Mesothelial cell of epicardium (in vitro differentiated cells): Measurements from ENCODE around the gene EFCAB6. TPM values are rescaled to one million over a fixed set of nuclear protein-coding genes. Genes with fewer than 3 reads are reported as not detected.
A peak's percentile ranks its signal among the peaks of the same experiment; 100 is the strongest.

ENCODE experiments used
- DNase-seq, 2 experiments: peaks; one replicate each; pipeline ENCODE4 v3.0.0; 2021; ENCODE audit warnings: low spot score in 2 of 2; ENCODE audit not compliant: unreplicated experiment in 2 of 2
- H3K27ac Mint-ChIP-seq: 2 replicates; pipeline ENCODE4 v1.8.0; 2021; ENCODE audit warnings: mixed read lengths
- H3K27me3 Mint-ChIP-seq: 2 replicates; pipeline ENCODE4 v1.8.0; 2021; ENCODE audit warnings: low read depth, mixed read lengths
- H3K36me3 Mint-ChIP-seq: 2 replicates; pipeline ENCODE4 v1.8.0; 2021; ENCODE audit warnings: mixed read lengths
- H3K4me1 Mint-ChIP-seq: 2 replicates; pipeline ENCODE4 v1.8.0; 2021; ENCODE audit warnings: mixed read lengths
- H3K4me3 Mint-ChIP-seq: 2 replicates; pipeline ENCODE4 v1.8.0; 2021; ENCODE audit warnings: mild to moderate bottlenecking, moderate library complexity, mixed read lengths
- H3K9me3 Mint-ChIP-seq: 2 replicates; pipeline ENCODE4 v1.8.0; 2021; ENCODE audit warnings: mixed read lengths
- CTCF ChIP-seq: fragments of 200-600 bp; sonication (generic); IDR thresholded peaks from one replicate; pipeline ENCODE4 v1.5.0; 2021; ENCODE audit warnings: antibody characterized with exemption; ENCODE audit not compliant: unreplicated experiment
- total RNA-seq: library from RNA; stranded (reverse); gene quantifications from 3 replicates; pipeline ENCODE4 v1.2.1, GENCODE V29; 2021

The EFCAB6 gene
- total RNA-seq, 1 donor from 2014 or later, result 2.6 TPM

- H3K36me3 Mint-ChIP-seq, result no peaks in the 10 kb centered on the region
- H3K27me3 Mint-ChIP-seq, result peaks cover 33% of the 10 kb centered on the region
- no peaks in the 10 kb centered on the region for H3K4me1 Mint-ChIP-seq
- H3K27ac Mint-ChIP-seq, result no peak overlapping the region
- DNase-seq, result no peak
- no peak for TF ChIP-seq CTCF
- H3K9me3 Mint-ChIP-seq, result no peaks in the 10 kb centered on the region
- no peak overlapping the region for H3K4me3 Mint-ChIP-seq
These were observed 276.4 kb downstream of the EFCAB6 start for GRCh38 chr22:43535741-43536140.

GRCh38 chr22:43535336-43535735, 276.8 kb downstream of the EFCAB6 start:
- H3K27ac Mint-ChIP-seq, result no peak overlapping the region
- H3K4me1 Mint-ChIP-seq, result no peaks in the 10 kb centered on the region
- TF ChIP-seq CTCF, result no peak
- peak in 1 of 2 experiments; percentile 10 for DNase-seq
- H3K9me3 Mint-ChIP-seq, result no peaks in the 10 kb centered on the region
- no peak overlapping the region for H3K4me3 Mint-ChIP-seq
- H3K36me3 Mint-ChIP-seq, result no peaks in the 10 kb centered on the region
- H3K27me3 Mint-ChIP-seq, result peaks cover 33% of the 10 kb centered on the region

GRCh38 chr22:43534916-43535315, 277.2 kb downstream of the EFCAB6 start:
- no peaks in the 10 kb centered on the region for H3K9me3 Mint-ChIP-seq
- H3K4me3 Mint-ChIP-seq, result no peak overlapping the region
- H3K4me1 Mint-ChIP-seq, result no peaks in the 10 kb centered on the region
- peak in 1 of 2 experiments; percentile 33 for DNase-seq
- no peak for TF ChIP-seq CTCF
- no peak overlapping the region for H3K27ac Mint-ChIP-seq
- peaks cover 35% of the 10 kb centered on the region for H3K27me3 Mint-ChIP-seq
- H3K36me3 Mint-ChIP-seq, result no peaks in the 10 kb centered on the region

- no peak overlapping the region for H3K27ac Mint-ChIP-seq
- no peak for TF ChIP-seq CTCF
These were observed 278.3 kb downstream of the EFCAB6 start for GRCh38 chr22:43533656-43534428.

GRCh38 chr22:43533156-43533530, 279.0 kb downstream of the EFCAB6 start:
- no peak overlapping the region for H3K4me3 Mint-ChIP-seq
- no peak for TF ChIP-seq CTCF
- no peak overlapping the region for H3K27ac Mint-ChIP-seq
- no peaks in the 10 kb centered on the region for H3K4me1 Mint-ChIP-seq
- no peaks in the 10 kb centered on the region for H3K36me3 Mint-ChIP-seq
- no peaks in the 10 kb centered on the region for H3K9me3 Mint-ChIP-seq
- no peak for DNase-seq
- peaks cover 28% of the 10 kb centered on the region for H3K27me3 Mint-ChIP-seq

More at GRCh38 chr22:43533656-43534428, 278.3 kb downstream of the EFCAB6 start:
- Mint-ChIP-seq H3K36me3 (no peaks in the 10 kb centered on the region), H3K9me3 (no peaks in the 10 kb centered on the region), H3K4me3 (no peak overlapping the region), H3K4me1 (no peaks in the 10 kb centered on the region), H3K27me3 (peaks cover 32% of the 10 kb centered on the region)
- DNase-seq, result peak in 1 of 2 experiments; percentile 21
